HG02642 (cell line): ENCODE results near the gene AKAP13.

Source experiments
- ATAC-seq: cut with Tn5 transposase; IDR thresholded peaks from one replicate; pipeline ENCODE4 v1.9.1; 2021; ENCODE audit warnings: mild to moderate bottlenecking; ENCODE audit not compliant: unreplicated experiment, poor library complexity

Gene AKAP13

GRCh38 chr15:85383470-85384148, 3.2 kb downstream of the AKAP13 start:
- ATAC-seq: no peak

GRCh38 chr15:85386261-85386660, 5.9 kb downstream of the AKAP13 start:
- no peak for ATAC-seq

- no peak for ATAC-seq
Observed at GRCh38 chr15:85388566-85389305, 8.3 kb downstream of the AKAP13 start.

- no peak for ATAC-seq
Observed at GRCh38 chr15:85389306-85389650, 8.9 kb downstream of the AKAP13 start.

- no peak for ATAC-seq
Observed at GRCh38 chr15:85389772-85390171, 9.4 kb downstream of the AKAP13 start.

- no peak for ATAC-seq
Observed at GRCh38 chr15:85393210-85393609, 12.8 kb downstream of the AKAP13 start.

- ATAC-seq: no peak
Observed at GRCh38 chr15:85394554-85395333, 14.3 kb downstream of the AKAP13 start.

GRCh38 chr15:85396554-85396953, 16.2 kb downstream of the AKAP13 start:
- no peak for ATAC-seq

GRCh38 chr15:85397151-85397550, 16.7 kb downstream of the AKAP13 start:
- ATAC-seq: no peak

- ATAC-seq: no peak
Observed at GRCh38 chr15:85397926-85398325, 17.5 kb downstream of the AKAP13 start.

- ATAC-seq: no peak
Observed at GRCh38 chr15:85398822-85399221, 18.4 kb downstream of the AKAP13 start.

GRCh38 chr15:85399627-85400026, 19.2 kb downstream of the AKAP13 start:
- no peak for ATAC-seq

- no peak for ATAC-seq
Observed at GRCh38 chr15:85400606-85401005, 20.2 kb downstream of the AKAP13 start.

- ATAC-seq: peak; percentile 44
Observed at GRCh38 chr15:85401108-85401774, 20.8 kb downstream of the AKAP13 start.

GRCh38 chr15:85402195-85402881, 21.9 kb downstream of the AKAP13 start:
- no peak for ATAC-seq

GRCh38 chr15:85403745-85404144, 23.3 kb downstream of the AKAP13 start:
- no peak for ATAC-seq

GRCh38 chr15:85404176-85404917, 23.9 kb downstream of the AKAP13 start:
- ATAC-seq: no peak

GRCh38 chr15:85404918-85405866, 24.8 kb downstream of the AKAP13 start:
- ATAC-seq: no peak
